ENCODE results near the gene NOS1AP. TPM values are rescaled to one million over a fixed set of nuclear protein-coding genes. Genes with fewer than 3 reads are reported as not detected.

Gene NOS1AP
- total RNA-seq, 1 experiment from 2014 or later: 14.7 TPM

DNA sequence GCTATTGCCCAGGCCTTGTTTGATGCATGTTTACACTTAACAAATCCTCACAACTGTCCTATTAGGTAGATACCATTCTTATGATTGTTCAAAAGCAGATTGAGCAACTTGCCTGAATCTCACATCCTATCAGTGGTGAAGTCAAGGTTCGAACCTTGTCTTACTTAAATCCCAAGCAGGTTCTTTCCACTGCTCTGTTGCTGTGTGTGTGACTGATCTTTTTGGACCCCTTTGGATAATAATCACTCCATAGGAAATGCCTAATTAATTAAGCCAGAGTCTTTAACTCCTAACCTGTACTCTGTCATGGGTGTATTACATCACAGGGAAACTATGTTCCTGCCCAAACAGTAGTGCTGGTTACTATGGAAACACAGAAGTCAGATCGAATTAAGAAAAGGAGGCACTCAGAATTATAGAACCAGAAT is 222.9 kb downstream of the NOS1AP start:
- H3K4me1 Mint-ChIP-seq: peaks cover 16% of the 10 kb centered on the region
- ChIA-PET POLR2A (no interaction called here), CTCF (interaction anchor here (1.5 kb wide), 1 partner anchor 65 kb away, joined by 3 read pairs; no protein-coding TSS in a partner anchor)
- TF ChIP-seq NFATC4 (CRISPR knock-in tag; IDR thresholded peaks at IDR 0.05) (no peak), USF2 (CRISPR knock-in tag; IDR thresholded peaks at IDR 0.05) (no peak)
- no peaks in the 10 kb centered on the region for H3K27me3 Mint-ChIP-seq (ENCODE audit: low read depth)
- H3K4me3 Mint-ChIP-seq: no peak overlapping the region
- DNase-seq (ENCODE audit: low spot score) (no peak), ATAC-seq (no peak)
- no peak overlapping the region for H3K27ac Mint-ChIP-seq
- no peaks in the 10 kb centered on the region for H3K36me3 Mint-ChIP-seq
- no peaks in the 10 kb centered on the region for H3K9me3 Mint-ChIP-seq

- ChIA-PET POLR2A (no interaction called here), CTCF (interaction anchor here (1.5 kb wide), 1 partner anchor 65 kb away, joined by 3 read pairs; no protein-coding TSS in a partner anchor)
- H3K9me3 Mint-ChIP-seq: no peaks in the 10 kb centered on the region
- DNase-seq (ENCODE audit: low spot score) (no peak), ATAC-seq (no peak)
- no peak overlapping the region for H3K27ac Mint-ChIP-seq
- peaks cover 16% of the 10 kb centered on the region for H3K4me1 Mint-ChIP-seq
- no peak overlapping the region for H3K4me3 Mint-ChIP-seq
- no peaks in the 10 kb centered on the region for H3K36me3 Mint-ChIP-seq
- TF ChIP-seq ESRRA (CRISPR knock-in tag; IDR thresholded peaks at IDR 0.05; ENCODE audit: borderline replicate concordance): no peak
- no peak for TF ChIP-seq ERG (CRISPR knock-in tag; IDR thresholded peaks at IDR 0.05)
- no peak for TF ChIP-seq NFYB (CRISPR knock-in tag; conservative IDR thresholded peaks at IDR 0.05; ENCODE audit: low read depth)
- no peak for TF ChIP-seq USF2 (CRISPR knock-in tag; IDR thresholded peaks at IDR 0.05)
- no peak for TF ChIP-seq CREM (CRISPR knock-in tag; IDR thresholded peaks at IDR 0.05)
- TF ChIP-seq ZSCAN18 (CRISPR knock-in tag; IDR thresholded peaks at IDR 0.05): no peak
- no peak for TF ChIP-seq ZNF396 (CRISPR knock-in tag; IDR thresholded peaks at IDR 0.05; ENCODE audit: borderline replicate concordance)
- no peak for TF ChIP-seq CDX4 (CRISPR knock-in tag; IDR thresholded peaks at IDR 0.05; ENCODE audit: borderline replicate concordance)
- TF ChIP-seq, protein P1, sequence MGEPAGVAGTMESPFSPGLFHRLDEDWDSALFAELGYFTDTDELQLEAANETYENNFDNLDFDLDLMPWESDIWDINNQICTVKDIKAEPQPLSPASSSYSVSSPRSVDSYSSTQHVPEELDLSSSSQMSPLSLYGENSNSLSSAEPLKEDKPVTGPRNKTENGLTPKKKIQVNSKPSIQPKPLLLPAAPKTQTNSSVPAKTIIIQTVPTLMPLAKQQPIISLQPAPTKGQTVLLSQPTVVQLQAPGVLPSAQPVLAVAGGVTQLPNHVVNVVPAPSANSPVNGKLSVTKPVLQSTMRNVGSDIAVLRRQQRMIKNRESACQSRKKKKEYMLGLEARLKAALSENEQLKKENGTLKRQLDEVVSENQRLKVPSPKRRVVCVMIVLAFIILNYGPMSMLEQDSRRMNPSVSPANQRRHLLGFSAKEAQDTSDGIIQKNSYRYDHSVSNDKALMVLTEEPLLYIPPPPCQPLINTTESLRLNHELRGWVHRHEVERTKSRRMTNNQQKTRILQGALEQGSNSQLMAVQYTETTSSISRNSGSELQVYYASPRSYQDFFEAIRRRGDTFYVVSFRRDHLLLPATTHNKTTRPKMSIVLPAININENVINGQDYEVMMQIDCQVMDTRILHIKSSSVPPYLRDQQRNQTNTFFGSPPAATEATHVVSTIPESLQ (CRISPR knock-in tag; IDR thresholded peaks at IDR 0.05): no peak
- TF ChIP-seq, protein P2, sequence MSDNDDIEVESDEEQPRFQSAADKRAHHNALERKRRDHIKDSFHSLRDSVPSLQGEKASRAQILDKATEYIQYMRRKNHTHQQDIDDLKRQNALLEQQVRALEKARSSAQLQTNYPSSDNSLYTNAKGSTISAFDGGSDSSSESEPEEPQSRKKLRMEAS (CRISPR knock-in tag; IDR thresholded peaks at IDR 0.05): no peak
- no peak for TF ChIP-seq ZNF512 (CRISPR knock-in tag; IDR thresholded peaks at IDR 0.05; ENCODE audit: borderline replicate concordance)
- no peak for TF ChIP-seq ZNF219 (CRISPR knock-in tag; IDR thresholded peaks at IDR 0.05; ENCODE audit: borderline replicate concordance)
- TF ChIP-seq ELF4 (CRISPR knock-in tag; IDR thresholded peaks at IDR 0.05; ENCODE audit: low read depth): no peak
- no peak for TF ChIP-seq ZMAT4 (CRISPR knock-in tag; IDR thresholded peaks at IDR 0.05)
- no peak for TF ChIP-seq ETV6 (CRISPR knock-in tag; IDR thresholded peaks at IDR 0.05)
- no peak for TF ChIP-seq GRHL2 (CRISPR knock-in tag; IDR thresholded peaks at IDR 0.05; ENCODE audit: insufficient replicate concordance, severe bottlenecking)
- H3K27me3 Mint-ChIP-seq (ENCODE audit: low read depth): no peaks in the 10 kb centered on the region
These were observed 223.7 kb downstream of the NOS1AP start for GRCh38 chr1:162293073-162293692.

Measured in WTC11 (cell line).